HCT116 (cell line): Measurements from ENCODE around the gene GSC. TPM values are rescaled to one million over a fixed set of nuclear protein-coding genes. Genes with fewer than 3 reads are reported as not detected.

Source experiments
- ATAC-seq: fragments of 200-7000 bp; cut with Tn5 transposase; 2 replicates; pipeline ENCODE4 v1.9.1; 2020; ENCODE audit warnings: mild to moderate bottlenecking, moderate library complexity
- BruUV-seq: library from RNA; stranded (reverse); fragments of 400-500 nt; replicated peaks from 2 replicates; lab custom pipeline; 2021; lab: Mats Ljungman, UMichigan
- CTCF ChIA-PET: fragments of 300-600 bp; sonication (Branson Sonifier 250); formaldehyde crosslinking; loops from one replicate; lab custom pipeline; 2021; ENCODE audit warnings: antibody characterized with exemption; lab: Charles Lee
- POLR2A ChIA-PET: fragments of 300-600, 350-600 bp; sonication (Branson Sonifier 250); formaldehyde crosslinking; loops from one replicate; lab custom pipeline; 2021; ENCODE audit warnings: antibody characterized with exemption; lab: Charles Lee
- RAD21 ChIA-PET, 2 experiments: fragments of 300-600 bp; sonication (Branson Sonifier 250); formaldehyde crosslinking; loops; one replicate each; lab custom pipeline; 2023; ENCODE audit warnings: low total read pairs in 2 of 2; ENCODE audit not compliant: uncharacterized antibody in 2 of 2, unreplicated experiment in 2 of 2, low non-redundant PET in 1 of 2; lab: Charles Lee
- DNase-seq: peaks from one replicate; pipeline ENCODE4 v3.0.0-alpha.2; 2010; ENCODE audit warnings: low read depth, low spot score
- H2AFZ ChIP-seq: fragments of 200-600 bp; shearing (Covaris generic), sonication (generic); 2 replicates; pipeline ENCODE4 v1.6.1; 2017; ENCODE audit warnings: low read depth, mixed run types, mixed read lengths, antibody characterized with exemption, low read length; ENCODE audit not compliant: poor library complexity, severe bottlenecking
- H3K27ac ChIP-seq: 2 replicates; pipeline ENCODE4 v1.5.1; 2012; ENCODE audit warnings: low read depth, low read length
- H3K27me3 ChIP-seq: fragments of 200-600 bp; sonication (generic); 2 replicates; pipeline ENCODE4 v1.6.1; 2016; ENCODE audit warnings: mixed run types, low read length, mixed read lengths; ENCODE audit not compliant: insufficient read depth
- H3K36me3 ChIP-seq, 2 experiments: fragments of 200-500 bp in 1 of 2; fragments of 200-600 bp in 1 of 2; sonication (Bioruptor generic) in 1 of 2; sonication (generic) in 1 of 2; 2 replicates each; pipeline versions ENCODE4 v1.5.1 to v1.6.1; 2014 to 2016; ENCODE audit warnings: low read length in 2 of 2, inconsistent platforms in 1 of 2, mixed read lengths in 1 of 2, mixed run types in 1 of 2; ENCODE audit not compliant: insufficient read depth in 2 of 2, control insufficient read depth in 1 of 2
- H3K4me1 ChIP-seq, 2 experiments: fragments of 200-600 bp in 1 of 2; sonication (generic) in 1 of 2; 2 replicates each; pipeline versions ENCODE4 v1.5.1 to v1.6.1; 2012 to 2017; ENCODE audit warnings: low read length in 2 of 2, inconsistent platforms in 1 of 2, mild to moderate bottlenecking in 1 of 2, mixed read lengths in 1 of 2, mixed run types in 1 of 2, moderate library complexity in 1 of 2; ENCODE audit not compliant: insufficient read depth in 2 of 2, control insufficient read depth in 1 of 2
- H3K4me2 ChIP-seq: fragments of 200-600 bp; sonication (generic); 2 replicates; pipeline ENCODE4 v1.6.1; 2017; ENCODE audit warnings: mixed run types, low read length, mixed read lengths
- H3K4me3 ChIP-seq, 2 experiments: fragments of 200-600 bp in 1 of 2; sonication (generic) in 1 of 2; replicated peaks in 1 of 2; 2 replicates each; pipeline ENCODE4 v1.5.1; 2011 to 2016; ENCODE audit warnings: low read length in 2 of 2, control low read depth in 1 of 2, low read depth in 1 of 2, mild to moderate bottlenecking in 1 of 2, mixed read lengths in 1 of 2, mixed run types in 1 of 2
- H3K79me2 ChIP-seq: fragments of 200-600 bp; sonication (generic); 2 replicates; pipeline ENCODE4 v1.6.1; 2017; ENCODE audit warnings: mild to moderate bottlenecking, mixed run types, low read length, moderate library complexity, mixed read lengths; ENCODE audit not compliant: insufficient read depth
- H3K9ac ChIP-seq: fragments of 200-600 bp; sonication (generic); 2 replicates; pipeline ENCODE4 v1.6.1; 2016; ENCODE audit warnings: low read length, mixed read lengths
- H3K9me2 ChIP-seq: fragments of 200-600 bp; sonication (generic), shearing (Covaris generic); 2 replicates; pipeline ENCODE4 v1.6.1; 2017; ENCODE audit warnings: mixed run types, mild to moderate bottlenecking, moderate library complexity; ENCODE audit not compliant: insufficient read depth
- H3K9me3 ChIP-seq, 2 experiments: fragments of 200-500 bp in 1 of 2; fragments of 200-600 bp in 1 of 2; sonication (Bioruptor generic) in 1 of 2; sonication (generic) in 1 of 2; 2 replicates each; pipeline ENCODE4 v1.6.1; 2014 to 2017; ENCODE audit warnings: low read length in 2 of 2, mixed read lengths in 2 of 2, inconsistent platforms in 1 of 2, low read depth in 1 of 2, mild to moderate bottlenecking in 1 of 2, mixed run types in 1 of 2, moderate library complexity in 1 of 2; ENCODE audit not compliant: control insufficient read depth in 1 of 2, insufficient read depth in 1 of 2
- H4K20me1 ChIP-seq: fragments of 200-600 bp; sonication (generic), shearing (Covaris generic); 2 replicates; pipeline ENCODE4 v1.6.1; 2017; ENCODE audit warnings: mixed run types, mild to moderate bottlenecking, moderate library complexity; ENCODE audit not compliant: insufficient read depth
- CBX3 ChIP-seq: IDR thresholded peaks from 2 replicates; pipeline ENCODE4 v1.6.1; 2012; ENCODE audit warnings: low read depth
- EGR1 ChIP-seq: IDR thresholded peaks from 2 replicates; pipeline ENCODE4 v1.6.1; 2012; ENCODE audit warnings: low read depth
- JUND ChIP-seq: IDR thresholded peaks from 2 replicates; pipeline ENCODE4 v1.6.1; 2012
- MAX ChIP-seq: IDR thresholded peaks from 2 replicates; pipeline ENCODE4 v1.6.1; 2012
- POLR2A ChIP-seq: IDR thresholded peaks from 2 replicates; pipeline ENCODE4 v1.7.0; 2011; ENCODE audit warnings: borderline replicate concordance; ENCODE audit not compliant: insufficient read depth, insufficient read length; ENCODE audit errors: extremely low read depth
- POLR2AphosphoS5 ChIP-seq: IDR thresholded peaks from 2 replicates; pipeline ENCODE4 v1.6.1; 2011; ENCODE audit warnings: mild to moderate bottlenecking, low read depth, low read length, moderate library complexity
- RAD21 ChIP-seq: IDR thresholded peaks from 2 replicates; pipeline ENCODE4 v1.6.1; 2012; ENCODE audit warnings: low read depth, mild to moderate bottlenecking
- REST ChIP-seq: IDR thresholded peaks from 2 replicates; pipeline ENCODE4 v1.6.1; 2012; ENCODE audit warnings: low read depth
- SIN3A ChIP-seq: IDR thresholded peaks from 2 replicates; pipeline ENCODE4 v1.6.1; 2012; ENCODE audit warnings: low read depth
- SRF ChIP-seq: IDR thresholded peaks from 2 replicates; pipeline ENCODE4 v1.6.1; 2012; ENCODE audit warnings: low read depth
- YY1 ChIP-seq: IDR thresholded peaks from 2 replicates; pipeline ENCODE4 v1.6.1; 2011; ENCODE audit warnings: low read length, low read depth, moderate library complexity, mild to moderate bottlenecking; ENCODE audit not compliant: insufficient replicate concordance; ENCODE audit errors: extremely low read depth
- ZNF274 ChIP-seq: fragments of 200-500 bp; sonication (Bioruptor generic); IDR thresholded peaks from 2 replicates; pipeline ENCODE4 v1.6.1; 2014; ENCODE audit warnings: mild to moderate bottlenecking, low read depth, low read length, inconsistent platforms
- intact Hi-C: fragments of 100-400 bp; cut with micrococcal nuclease; formaldehyde crosslinking; loops from 2 replicates; pipeline ENCODE4 v1.10.0; 2022
- total RNA-seq: library from RNA; stranded (reverse); gene quantifications from one replicate; pipeline ENCODE4 v1.2.1, GENCODE V29; 2021; ENCODE audit not compliant: unreplicated experiment

Gene GSC
- total RNA-seq, 1 experiment from 2014 or later = not detected

GRCh38 chr14:94805680-94806288, 35.9 kb upstream of the GSC start:
- ChIA-PET RAD21 (no interaction called here), POLR2A (interaction anchor here (0.6 kb wide), 1 partner anchor 117 kb away, joined by 4 read pairs; no protein-coding TSS in a partner anchor), CTCF (no interaction called here)
- H2AFZ ChIP-seq = no peak overlapping the region
- intact Hi-C loops = no loop called here
- TF ChIP-seq ZNF274 (no peak), SRF (no peak), CBX3 (no peak)
- no peak overlapping the region for H3K9ac ChIP-seq
- no peak for DNase-seq
- H3K36me3 ChIP-seq = no peaks in the 10 kb centered on the region
- no peaks in the 10 kb centered on the region for H4K20me1 ChIP-seq
- H3K27ac ChIP-seq = no peak overlapping the region
- H3K79me2 ChIP-seq = no peaks in the 10 kb centered on the region
- BruUV-seq = no TSS peak
- no peaks in the 10 kb centered on the region for H3K4me1 ChIP-seq
- H3K4me3 ChIP-seq = no peak overlapping the region
- no peak for ATAC-seq
- H3K27me3 ChIP-seq = no peaks in the 10 kb centered on the region
- H3K4me2 ChIP-seq = no peak overlapping the region
- no peaks in the 10 kb centered on the region for H3K9me3 ChIP-seq
- no peaks in the 10 kb centered on the region for H3K9me2 ChIP-seq

GRCh38 chr14:94801225-94801624, 31.3 kb upstream of the GSC start:
- Histone ChIP-seq H3K36me3 (no peaks in the 10 kb centered on the region), H4K20me1 (no peaks in the 10 kb centered on the region), H3K27ac (no peak overlapping the region)
- intact Hi-C loops = no loop called here
- TF ChIP-seq MAX (no peak), POLR2AphosphoS5 (no peak), SIN3A (no peak), POLR2A (no peak), RAD21 (no peak), REST (no peak), EGR1 (no peak), YY1 (no peak), CBX3 (no peak), JUND (no peak)
- TF ChIP-seq, all 23 proteins: peak for 0
- no peak overlapping the region for H3K9ac ChIP-seq
- no peak for DNase-seq
- H2AFZ ChIP-seq = no peak overlapping the region
- CTCF ChIA-PET = no interaction called here
- no peaks in the 10 kb centered on the region for H3K9me3 ChIP-seq
- no peak overlapping the region for H3K4me3 ChIP-seq
- no peaks in the 10 kb centered on the region for H3K79me2 ChIP-seq
- POLR2A ChIA-PET = no interaction called here
- H3K4me2 ChIP-seq = no peak overlapping the region
- no peaks in the 10 kb centered on the region for H3K9me2 ChIP-seq
- ATAC-seq = no peak
- H3K4me1 ChIP-seq = no peaks in the 10 kb centered on the region
- RAD21 ChIA-PET = no interaction called here
- H3K27me3 ChIP-seq = no peaks in the 10 kb centered on the region
- BruUV-seq = no TSS peak
